B cell (primary cell): ENCODE measurements around the gene NOTUM. TPM values are rescaled to one million over a fixed set of nuclear protein-coding genes. Genes with fewer than 3 reads are reported as not detected.

Experiments
- ATAC-seq: fragments of 200-7000 bp; cut with Tn5 transposase; one replicate; pipeline ENCODE4 v1.10.0; 2021; ENCODE audit warnings: low read depth, mild to moderate bottlenecking, moderate number of reproducible peaks, moderate library complexity
- CTCF ChIA-PET: fragments of 350-600 bp; sonication (Branson Sonifier 250); formaldehyde crosslinking; loops from one replicate; lab custom pipeline; 2021; ENCODE audit warnings: antibody characterized with exemption, inconsistent platforms; lab: Charles Lee
- POLR2A ChIA-PET: fragments of 350-600 bp; sonication (Branson Sonifier 250); formaldehyde crosslinking; loops from one replicate; lab custom pipeline; 2021; ENCODE audit warnings: antibody characterized with exemption; lab: Charles Lee
- DNase-seq: peaks from one replicate; pipeline ENCODE4 v3.0.0; 2013
- H2AFZ ChIP-seq: 2 replicates; pipeline ENCODE4 v1.6.1; 2012; ENCODE audit warnings: mild to moderate bottlenecking, low read depth, low read length; ENCODE audit not compliant: insufficient read depth, poor library complexity, severe bottlenecking
- H3K27ac ChIP-seq, 2 donors: 1 replicate in 1 of 2; 2 replicates in 1 of 2; pipeline ENCODE4 v1.5.1; 2012 to 2013; ENCODE audit warnings: low read length in 2 of 2, mild to moderate bottlenecking in 2 of 2, moderate library complexity in 1 of 2
- H3K27me3 ChIP-seq, 4 experiments: fragments of 200-600 bp in 1 of 4; sonication (generic) in 1 of 4; replicated peaks in 1 of 4; 1 replicate in 2 of 4; 2 replicates in 2 of 4; pipeline versions ENCODE4 v1.6.1 to v1.7.0; 2013 to 2016; ENCODE audit warnings: low read length in 3 of 4, mild to moderate bottlenecking in 2 of 4, mixed read lengths in 1 of 4, moderate library complexity in 1 of 4; ENCODE audit not compliant: insufficient read depth in 4 of 4, control insufficient read depth in 3 of 4; ENCODE audit errors: control extremely low read depth in 1 of 4
- H3K36me3 ChIP-seq, 2 experiments: replicated peaks in 1 of 2; 1 replicate in 1 of 2; 2 replicates in 1 of 2; pipeline versions ENCODE4 v1.6.1 to v1.7.1; 2013; ENCODE audit warnings: low read length in 1 of 2; ENCODE audit not compliant: insufficient read depth in 2 of 2, control insufficient read depth in 1 of 2; ENCODE audit errors: control extremely low read depth in 1 of 2, extremely low read depth in 1 of 2
- H3K4me1 ChIP-seq, 2 donors: fragments of 200-600 bp in 1 of 2; sonication (generic) in 1 of 2; 1 replicate in 1 of 2; 2 replicates in 1 of 2; pipeline versions ENCODE4 v1.5.1 to v1.6.1; 2013 to 2017; ENCODE audit warnings: low read length in 2 of 2; ENCODE audit not compliant: control insufficient read depth in 2 of 2, insufficient read depth in 2 of 2
- H3K4me2 ChIP-seq: replicated peaks from 2 replicates; pipeline ENCODE3; 2012; ENCODE audit warnings: mild to moderate bottlenecking, low read depth, low read length; ENCODE audit not compliant: poor library complexity, severe bottlenecking
- H3K4me3 ChIP-seq, 5 experiments: fragments of 200-600 bp in 1 of 5; sonication (generic) in 1 of 5; 1 replicate in 3 of 5; 2 replicates in 2 of 5; pipeline versions ENCODE4 v1.5.1 to v1.7.0; 2011 to 2016; ENCODE audit warnings: low read length in 4 of 5, mild to moderate bottlenecking in 4 of 5, low read depth in 2 of 5, control low read depth in 1 of 5, moderate library complexity in 1 of 5; ENCODE audit not compliant: insufficient read depth in 1 of 5; ENCODE audit errors: control extremely low read depth in 1 of 5, extremely low read depth in 1 of 5
- H3K79me2 ChIP-seq: fragments of 200-600 bp; sonication (generic); one replicate; pipeline ENCODE4 v1.6.0; 2016; ENCODE audit warnings: low read length; ENCODE audit not compliant: control insufficient read depth, insufficient read depth
- H3K9ac ChIP-seq: fragments of 200-600 bp; sonication (generic); 2 replicates; pipeline ENCODE4 v1.6.1; 2017; ENCODE audit warnings: mild to moderate bottlenecking, low read length, moderate library complexity
- H3K9me3 ChIP-seq, 3 donors: one replicate each; pipeline versions ENCODE4 v1.6.1 to v1.7.1; 2013; ENCODE audit warnings: low read length in 2 of 3; ENCODE audit not compliant: control insufficient read depth in 2 of 3, insufficient read depth in 1 of 3; ENCODE audit errors: control extremely low read depth in 1 of 3
- H4K20me1 ChIP-seq: 2 replicates; pipeline ENCODE4 v1.6.0; 2012; ENCODE audit warnings: mild to moderate bottlenecking, low read length; ENCODE audit not compliant: insufficient read depth, control insufficient read depth, poor library complexity, severe bottlenecking
- H3K27ac Mint-ChIP-seq: one replicate; pipeline ENCODE4 v1.8.0; 2021; ENCODE audit warnings: mixed read lengths
- H3K27me3 Mint-ChIP-seq: one replicate; pipeline ENCODE4 v1.8.0; 2021; ENCODE audit warnings: mixed read lengths
- H3K4me1 Mint-ChIP-seq: one replicate; pipeline ENCODE4 v1.8.0; 2021; ENCODE audit warnings: mixed read lengths
- H3K4me3 Mint-ChIP-seq: one replicate; pipeline ENCODE4 v1.8.0; 2021; ENCODE audit warnings: mixed read lengths
- H3K9me3 Mint-ChIP-seq: one replicate; pipeline ENCODE4 v1.8.0; 2022; ENCODE audit warnings: mixed read lengths; ENCODE audit not compliant: insufficient read depth
- CTCF ChIP-seq: fragments of 200-600 bp; IDR thresholded peaks from one replicate; pipeline ENCODE4 v1.8.0; 2022; ENCODE audit warnings: antibody characterized with exemption, mild to moderate bottlenecking
- EZH2 ChIP-seq: IDR thresholded peaks from 2 replicates; pipeline ENCODE4 v1.6.1; 2012; ENCODE audit warnings: borderline replicate concordance, low read depth, mild to moderate bottlenecking, moderate library complexity, low read length; ENCODE audit not compliant: insufficient read depth, poor library complexity, severe bottlenecking
- WGBS: methylation state at CpG from one replicate; pipeline ENCODE4 v1.1.5; 2013; ENCODE audit warnings: missing lambda C conversion rate; ENCODE audit not compliant: insufficient coverage; 5-methylcytosine and 5-hydroxymethylcytosine counted together
- intact Hi-C: fragments of 100-400 bp; cut with micrococcal nuclease; formaldehyde crosslinking; loops from one replicate; pipeline ENCODE4 v1.10.0; 2022
- polyA minus RNA-seq: library from RNA; depleted of rRNA, polyadenylated mRNA; stranded (reverse); fragments of >200 nt; gene quantifications from 2 replicates; pipeline ENCODE4 v1.2.3, GENCODE V29; 2012
- polyA plus RNA-seq: library from polyadenylated mRNA; depleted of rRNA; stranded (reverse); fragments of >200 nt; gene quantifications from 2 replicates; pipeline ENCODE4 v1.2.3, GENCODE V29; 2012
- total RNA-seq, 2 donors: library from RNA; stranded (reverse); fragments of 120-200 nt in 1 of 2; gene quantifications; 1 replicate in 1 of 2; 2 replicates in 1 of 2; pipeline versions ENCODE4 v1.2.3 to v1.2.4, GENCODE V29; 2013 to 2022

Gene NOTUM
- not detected in 2 replicates for total RNA-seq
- total RNA-seq (2013): 0.16 TPM
- polyA plus RNA-seq: not detected in 2 replicates
- 0.21 and 0.43 TPM in 2 replicates for polyA minus RNA-seq

GRCh38 chr17:81961087-81961511, at the start of gene NOTUM:
NOTUM (minus strand) TSS chr17:81961187; CDS start chr17:81960909, 278 bp downstream.
- DNase-seq: peak; percentile 59
- H3K4me3 ChIP-seq: peak within 1 kb of the TSS in 4 of 5 experiments; percentile 17 to 55 (median 46)
- ATAC-seq: peak; percentile 9

More at GRCh38 chr17:81961087-81961511, at the start of gene NOTUM:
- H3K4me1 Mint-ChIP-seq: peaks cover 1% of the 10 kb centered on the region
- peak within 1 kb of the TSS; percentile 55 for H3K9ac ChIP-seq
- peaks cover 0 to 49% (median 30%) of the 10 kb centered on the region in 4 experiments for H3K27me3 ChIP-seq
- H3K9me3 Mint-ChIP-seq: no peaks in the 10 kb centered on the region
- H3K4me3 Mint-ChIP-seq: peak within 1 kb of the TSS; percentile 59
- peaks cover 15 to 16% of the 10 kb centered on the region in 2 donors for H3K4me1 ChIP-seq
- H3K79me2 ChIP-seq: no peaks in the 10 kb centered on the region
- peak within 1 kb of the TSS; percentile 79 for H2AFZ ChIP-seq
- no peak within 1 kb of the TSS for H3K27ac ChIP-seq
- ChIA-PET POLR2A (no interaction called here), CTCF (interaction anchor here (2.0 to 3.0 kb wide), 4 partner anchors 17 to 195 kb away, joined by 5 to 91 read pairs (median 22); partner anchors contain the start of genes CENPX and LRRC45)
- H3K36me3 ChIP-seq: no peaks in the 10 kb centered on the region
- no peak within 1 kb of the TSS for H3K27ac Mint-ChIP-seq
- intact Hi-C loops: no loop called here
- H3K27me3 Mint-ChIP-seq: peaks cover 21% of the 10 kb centered on the region
- H4K20me1 ChIP-seq: no peaks in the 10 kb centered on the region
- WGBS: under 1% methylated on average over 65 of the region's 65 CpGs
- no peak for TF ChIP-seq EZH2
- TF ChIP-seq CTCF: no peak
- H3K9me3 ChIP-seq: peaks cover 0 to 10% (median 0%) of the 10 kb centered on the region in 3 donors
- peak within 1 kb of the TSS; percentile 94 for H3K4me2 ChIP-seq
